Endodermal cell (in vitro differentiated cells): Measurements from ENCODE around the gene AGBL1. TPM values are rescaled to one million over a fixed set of nuclear protein-coding genes. Genes with fewer than 3 reads are reported as not detected.

Experiments
- DNase-seq: peaks from one replicate; pipeline ENCODE4 v3.0.0-alpha.2; 2017
- H3K27ac ChIP-seq: 2 replicates; pipeline ENCODE4 v1.5.1; 2013; ENCODE audit warnings: mild to moderate bottlenecking, low read depth, low read length, moderate library complexity
- H3K27me3 ChIP-seq: 2 replicates; pipeline ENCODE4 v1.6.1; 2013; ENCODE audit warnings: mild to moderate bottlenecking, low read length, moderate library complexity; ENCODE audit not compliant: insufficient read depth, control insufficient read depth, poor library complexity, severe bottlenecking
- H3K36me3 ChIP-seq: 2 replicates; pipeline ENCODE4 v1.7.0; 2013; ENCODE audit warnings: mild to moderate bottlenecking, low read length, moderate library complexity; ENCODE audit not compliant: control insufficient read depth, insufficient read depth
- H3K4me1 ChIP-seq: one replicate; pipeline ENCODE4 v1.7.0; 2013; ENCODE audit warnings: low read length; ENCODE audit not compliant: control insufficient read depth, insufficient read depth
- H3K4me3 ChIP-seq: 2 replicates; pipeline ENCODE4 v1.5.1; 2013; ENCODE audit warnings: mild to moderate bottlenecking, low read length, moderate library complexity
- H3K9ac ChIP-seq: 2 replicates; pipeline ENCODE4 v1.6.1; 2013; ENCODE audit warnings: mild to moderate bottlenecking, low read length, moderate library complexity; ENCODE audit not compliant: poor library complexity, severe bottlenecking; ENCODE audit errors: extremely low read depth
- H3K9me3 ChIP-seq: 2 replicates; pipeline ENCODE4 v1.6.1; 2013; ENCODE audit warnings: mild to moderate bottlenecking, low read length, moderate library complexity; ENCODE audit not compliant: control insufficient read depth
- H3K27ac Mint-ChIP-seq: 2 replicates; pipeline ENCODE4 v1.8.0; 2020; ENCODE audit warnings: mixed read lengths
- H3K27me3 Mint-ChIP-seq: 2 replicates; pipeline ENCODE4 v1.8.0; 2021; ENCODE audit warnings: mild to moderate bottlenecking, mixed read lengths; ENCODE audit not compliant: insufficient read depth
- H3K36me3 Mint-ChIP-seq: 2 replicates; pipeline ENCODE4 v1.8.0; 2020; ENCODE audit warnings: low read depth, mixed read lengths
- H3K4me1 Mint-ChIP-seq: 2 replicates; pipeline ENCODE4 v1.8.0; 2020; ENCODE audit warnings: mixed read lengths
- H3K4me3 Mint-ChIP-seq: 2 replicates; pipeline ENCODE4 v1.8.0; 2020; ENCODE audit warnings: mild to moderate bottlenecking, moderate library complexity, mixed read lengths
- H3K9me3 Mint-ChIP-seq: 2 replicates; pipeline ENCODE4 v1.8.0; 2020; ENCODE audit warnings: mild to moderate bottlenecking, mixed read lengths
- CTCF ChIP-seq: fragments of 200-600 bp; sonication (generic); conservative IDR thresholded peaks from 2 replicates; pipeline ENCODE4 v1.5.0; 2021; ENCODE audit warnings: antibody characterized with exemption, mild to moderate bottlenecking
- WGBS, 2 experiments: methylation state at CpG; one replicate each; pipeline versions ENCODE4 v1.1.5 to v1.1.7; 2013; ENCODE audit warnings: missing lambda C conversion rate in 2 of 2, mixed read lengths in 1 of 2; ENCODE audit not compliant: insufficient coverage in 1 of 2, insufficient read length in 1 of 2; 5-methylcytosine and 5-hydroxymethylcytosine counted together
- total RNA-seq, 2 donors: library from RNA; stranded (reverse); fragmentation: NEBNext Ultra II Directional in 1 of 2; extraction: Animal tissue kit (Norgen Biotek cat#: 25700) in 1 of 2; gene quantifications; 2 replicates in 1 of 2; 3 replicates in 1 of 2; pipeline ENCODE4 v1.2.1, GENCODE V29; 2021

Gene AGBL1
- total RNA-seq, 2 donors from 2014 or later = 0.07 to 0.11 TPM

- no peaks in the 10 kb centered on the region for H3K27me3 ChIP-seq
- no peaks in the 10 kb centered on the region for H3K36me3 ChIP-seq
- no peaks in the 10 kb centered on the region for H3K4me1 ChIP-seq
- DNase-seq = no peak
- no peaks in the 10 kb centered on the region for H3K27me3 Mint-ChIP-seq
- no peaks in the 10 kb centered on the region for H3K36me3 Mint-ChIP-seq
- no peak overlapping the region for H3K9ac ChIP-seq
- H3K4me1 Mint-ChIP-seq = no peaks in the 10 kb centered on the region
- TF ChIP-seq CTCF = no peak
- H3K4me3 ChIP-seq = no peak overlapping the region
- no peak overlapping the region for H3K27ac Mint-ChIP-seq
- H3K4me3 Mint-ChIP-seq = no peak overlapping the region
- H3K27ac ChIP-seq = no peak overlapping the region
- WGBS, 2 experiments = 100% methylated on average over 1 of the region's 1 CpG; no CpG with 5 or more reads in 1 of the 2 experiments
- H3K9me3 ChIP-seq = no peaks in the 10 kb centered on the region
- no peaks in the 10 kb centered on the region for H3K9me3 Mint-ChIP-seq
These were observed 315.2 kb downstream of the AGBL1 start for GRCh38 chr15:86394866-86395265.

GRCh38 chr15:86399041-86399954 lies 319.6 kb downstream of the AGBL1 start:
- Histone ChIP-seq H3K27me3 (no peaks in the 10 kb centered on the region), H3K4me3 (no peak overlapping the region), H3K36me3 (no peaks in the 10 kb centered on the region), H3K9ac (no peak overlapping the region), H3K4me1 (no peaks in the 10 kb centered on the region), H3K27ac (no peak overlapping the region), H3K9me3 (no peaks in the 10 kb centered on the region)
- Mint-ChIP-seq H3K36me3 (no peaks in the 10 kb centered on the region), H3K27me3 (no peaks in the 10 kb centered on the region), H3K4me1 (no peaks in the 10 kb centered on the region), H3K27ac (no peak overlapping the region), H3K9me3 (no peaks in the 10 kb centered on the region), H3K4me3 (no peak overlapping the region)
- no peak for DNase-seq
- WGBS, 2 experiments = 92 to 94% methylated on average over 5 of the region's 5 CpGs
- no peak for TF ChIP-seq CTCF

- no peak for TF ChIP-seq CTCF
- DNase-seq = no peak
- peaks cover 3% of the 10 kb centered on the region for H3K4me1 Mint-ChIP-seq
- no peak overlapping the region for H3K27ac Mint-ChIP-seq
- no peaks in the 10 kb centered on the region for H3K27me3 ChIP-seq
- no peaks in the 10 kb centered on the region for H3K36me3 Mint-ChIP-seq
- H3K9ac ChIP-seq = no peak overlapping the region
- H3K4me3 ChIP-seq = no peak overlapping the region
- H3K4me3 Mint-ChIP-seq = no peak overlapping the region
- no peaks in the 10 kb centered on the region for H3K9me3 ChIP-seq
- H3K4me1 ChIP-seq = no peaks in the 10 kb centered on the region
- no peaks in the 10 kb centered on the region for H3K9me3 Mint-ChIP-seq
- no peaks in the 10 kb centered on the region for H3K36me3 ChIP-seq
- no peak overlapping the region for H3K27ac ChIP-seq
- no peaks in the 10 kb centered on the region for H3K27me3 Mint-ChIP-seq
These were observed 323.6 kb downstream of the AGBL1 start for GRCh38 chr15:86403221-86403620.
